ENCODE results near the gene ZNF618.

Gene ZNF618

DNA sequence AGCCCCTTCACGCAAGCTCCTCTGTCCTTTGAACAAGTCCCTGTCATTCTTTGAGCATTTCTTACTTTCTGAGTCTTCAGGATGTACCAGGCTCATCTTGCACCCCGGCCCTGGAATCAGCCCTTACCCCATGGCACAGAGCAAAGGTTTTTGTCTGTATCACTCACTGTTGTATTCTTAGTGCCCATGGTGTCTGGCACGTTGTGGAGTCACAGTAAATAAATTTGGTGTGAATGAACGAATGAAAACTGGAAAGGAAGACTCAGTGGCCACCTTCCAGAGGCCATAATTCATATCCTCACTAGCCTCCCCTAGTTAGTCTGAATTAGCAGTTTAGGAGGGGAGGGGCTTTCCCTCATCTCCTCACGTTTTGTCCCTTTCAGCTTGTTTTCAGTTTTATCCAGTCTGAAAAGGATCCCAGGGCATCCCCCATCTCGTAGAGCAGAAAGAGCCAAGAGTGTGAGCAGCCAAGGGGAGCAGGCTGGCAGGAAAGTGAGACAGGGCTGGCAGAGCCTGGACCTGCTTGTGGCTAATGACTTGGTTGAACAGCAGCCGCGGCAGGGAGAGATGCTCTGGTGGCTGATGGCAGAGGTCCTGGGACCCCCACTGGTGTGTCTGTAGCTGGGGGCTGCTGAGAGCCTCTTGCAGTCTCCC lies 42.7 kb downstream of the ZNF618 start:
- no peak overlapping the region for H3K4me2 ChIP-seq (ENCODE audit: low read length)
- no peaks in the 10 kb centered on the region for H3K4me1 ChIP-seq (ENCODE audit: control insufficient read depth, low read length)
- no peaks in the 10 kb centered on the region for H3F3A ChIP-seq (ENCODE audit: control insufficient read depth, insufficient read depth)
- no peaks in the 10 kb centered on the region; the same call in 1 of the 2 replicates for H3K27me3 ChIP-seq (ENCODE audit: control insufficient read depth, low read length)
- no peaks in the 10 kb centered on the region for H4K20me1 ChIP-seq (ENCODE audit: control insufficient read depth, insufficient read depth, low read depth, low read length)
- peaks cover 6% of the 10 kb centered on the region for H3K9me3 ChIP-seq (ENCODE audit: control insufficient read depth, insufficient read depth, low read length)
- no peaks in the 10 kb centered on the region for H3K79me2 ChIP-seq (ENCODE audit: control insufficient read depth, low read length)
- TF ChIP-seq, protein P1, sequence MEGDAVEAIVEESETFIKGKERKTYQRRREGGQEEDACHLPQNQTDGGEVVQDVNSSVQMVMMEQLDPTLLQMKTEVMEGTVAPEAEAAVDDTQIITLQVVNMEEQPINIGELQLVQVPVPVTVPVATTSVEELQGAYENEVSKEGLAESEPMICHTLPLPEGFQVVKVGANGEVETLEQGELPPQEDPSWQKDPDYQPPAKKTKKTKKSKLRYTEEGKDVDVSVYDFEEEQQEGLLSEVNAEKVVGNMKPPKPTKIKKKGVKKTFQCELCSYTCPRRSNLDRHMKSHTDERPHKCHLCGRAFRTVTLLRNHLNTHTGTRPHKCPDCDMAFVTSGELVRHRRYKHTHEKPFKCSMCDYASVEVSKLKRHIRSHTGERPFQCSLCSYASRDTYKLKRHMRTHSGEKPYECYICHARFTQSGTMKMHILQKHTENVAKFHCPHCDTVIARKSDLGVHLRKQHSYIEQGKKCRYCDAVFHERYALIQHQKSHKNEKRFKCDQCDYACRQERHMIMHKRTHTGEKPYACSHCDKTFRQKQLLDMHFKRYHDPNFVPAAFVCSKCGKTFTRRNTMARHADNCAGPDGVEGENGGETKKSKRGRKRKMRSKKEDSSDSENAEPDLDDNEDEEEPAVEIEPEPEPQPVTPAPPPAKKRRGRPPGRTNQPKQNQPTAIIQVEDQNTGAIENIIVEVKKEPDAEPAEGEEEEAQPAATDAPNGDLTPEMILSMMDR (IDR thresholded peaks at IDR 0.05; ENCODE audit: low read depth, low read length, poor library complexity, severe bottlenecking) = no peak
- no peak for TF ChIP-seq EZH2phosphoT487 (IDR thresholded peaks at IDR 0.05; ENCODE audit: borderline replicate concordance, low read length)
- no peak overlapping the region for H3K27ac ChIP-seq (ENCODE audit: low read depth, low read length)
- H3K4me3 ChIP-seq (ENCODE audit: low read length) = no peak overlapping the region
- no peaks in the 10 kb centered on the region for H3K9me2 ChIP-seq (replicated peaks; ENCODE audit: control insufficient read depth, low read length)
- no peaks in the 10 kb centered on the region for H3K36me3 ChIP-seq (ENCODE audit: control insufficient read depth, low read length)

DNA sequence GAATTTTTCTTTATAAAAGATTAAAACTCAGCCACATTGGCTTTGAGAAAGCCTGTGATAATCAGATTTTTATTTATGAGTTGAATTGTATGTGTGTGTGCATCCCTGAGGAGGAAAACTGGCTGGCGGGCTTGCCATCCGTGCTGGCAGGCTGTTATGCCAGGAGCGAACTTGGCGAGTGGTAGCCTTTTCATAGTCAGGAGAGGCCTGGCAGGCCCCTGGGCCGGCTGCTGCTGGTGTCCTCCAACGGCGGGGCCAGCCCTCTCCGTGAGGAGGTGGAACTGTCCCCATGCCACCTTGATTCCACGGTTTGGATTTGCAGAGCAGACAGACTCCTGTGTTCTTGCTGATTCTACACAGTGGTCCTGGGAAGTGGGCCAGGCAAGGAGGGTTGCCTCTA lies 43.3 kb downstream of the ZNF618 start:
- peaks cover 6% of the 10 kb centered on the region for H3K9me3 ChIP-seq (ENCODE audit: control insufficient read depth, insufficient read depth, low read length)
- no peaks in the 10 kb centered on the region for H3K36me3 ChIP-seq (ENCODE audit: control insufficient read depth, low read length)
- H3K4me2 ChIP-seq (ENCODE audit: low read length) = no peak overlapping the region
- H4K20me1 ChIP-seq (ENCODE audit: control insufficient read depth, insufficient read depth, low read depth, low read length) = no peaks in the 10 kb centered on the region
- no peaks in the 10 kb centered on the region for H3K9me2 ChIP-seq (replicated peaks; ENCODE audit: control insufficient read depth, low read length)
- TF ChIP-seq, protein P1 (IDR thresholded peaks at IDR 0.05; ENCODE audit: low read depth, low read length, poor library complexity, severe bottlenecking) = no peak
- TF ChIP-seq EZH2phosphoT487 (IDR thresholded peaks at IDR 0.05; ENCODE audit: borderline replicate concordance, low read length) = no peak
- no peaks in the 10 kb centered on the region for H3K4me1 ChIP-seq (ENCODE audit: control insufficient read depth, low read length)
- no peak overlapping the region for H3K27ac ChIP-seq (ENCODE audit: low read depth, low read length)
- H3K4me3 ChIP-seq (ENCODE audit: low read length) = no peak overlapping the region
- H3F3A ChIP-seq (ENCODE audit: control insufficient read depth, insufficient read depth) = no peaks in the 10 kb centered on the region
- H3K27me3 ChIP-seq (ENCODE audit: control insufficient read depth, low read length) = no peaks in the 10 kb centered on the region; the same call in 1 of the 2 replicates
- no peaks in the 10 kb centered on the region for H3K79me2 ChIP-seq (ENCODE audit: control insufficient read depth, low read length)

DNA sequence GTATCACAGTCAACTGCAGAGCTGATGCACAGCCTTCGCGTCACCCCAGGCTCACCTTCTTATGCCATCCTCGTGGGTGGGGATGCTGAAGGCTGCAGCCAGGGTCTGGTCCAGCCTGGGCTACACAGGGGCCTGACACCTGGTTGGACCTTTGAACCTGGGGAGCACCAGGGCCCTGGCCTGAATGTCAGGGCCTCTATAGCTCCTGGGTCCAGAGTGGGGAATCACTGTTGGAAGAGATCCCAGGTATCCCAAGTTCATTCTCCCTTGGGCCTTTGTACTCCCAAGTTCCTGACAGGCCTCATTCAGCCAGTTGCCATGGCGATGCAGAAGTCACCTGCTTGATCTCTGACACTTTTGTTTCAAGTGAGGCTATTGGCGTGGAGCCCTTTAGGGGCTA lies 43.8 kb downstream of the ZNF618 start:
- Histone ChIP-seq H3K27ac (ENCODE audit: low read depth, low read length) (no peak overlapping the region), H3K4me3 (ENCODE audit: low read length) (no peak overlapping the region), H3K4me1 (ENCODE audit: control insufficient read depth, low read length) (no peaks in the 10 kb centered on the region), H3K36me3 (ENCODE audit: control insufficient read depth, low read length) (no peaks in the 10 kb centered on the region), H3K27me3 (ENCODE audit: control insufficient read depth, low read length) (no peaks in the 10 kb centered on the region; the same call in 1 of the 2 replicates), H3F3A (ENCODE audit: control insufficient read depth, insufficient read depth) (no peaks in the 10 kb centered on the region), H3K4me2 (ENCODE audit: low read length) (no peak overlapping the region), H3K9me2 (replicated peaks; ENCODE audit: control insufficient read depth, low read length) (no peaks in the 10 kb centered on the region), H3K79me2 (ENCODE audit: control insufficient read depth, low read length) (no peaks in the 10 kb centered on the region), H3K9me3 (ENCODE audit: control insufficient read depth, insufficient read depth, low read length) (peaks cover 6% of the 10 kb centered on the region), H4K20me1 (ENCODE audit: control insufficient read depth, insufficient read depth, low read depth, low read length) (no peaks in the 10 kb centered on the region)
- TF ChIP-seq, protein P1 (IDR thresholded peaks at IDR 0.05; ENCODE audit: low read depth, low read length, poor library complexity, severe bottlenecking) = no peak
- TF ChIP-seq EZH2phosphoT487 (IDR thresholded peaks at IDR 0.05; ENCODE audit: borderline replicate concordance, low read length) = no peak
